ENCODE data around the gene PRKCE.

The PRKCE gene

GRCh38 chr2:46174345-46175170, 523.1 kb downstream of the PRKCE start:
- no peak for DNase-seq (ENCODE audit: low read depth, low spot score)
- H3K9me3 ChIP-seq (ENCODE audit: insufficient read depth, low read length) = no peaks in the 10 kb centered on the region
- peaks cover 8% of the 10 kb centered on the region for H3K4me1 ChIP-seq (ENCODE audit: insufficient read depth, insufficient read length)
- TF ChIP-seq ZNF274 (IDR thresholded peaks at IDR 0.05; ENCODE audit: low read depth, low read length) = no peak
- no peak for TF ChIP-seq YY1 (IDR thresholded peaks at IDR 0.05; ENCODE audit: insufficient read depth, insufficient read length)
- no peak for TF ChIP-seq SUZ12 (IDR thresholded peaks at IDR 0.05; ENCODE audit: extremely low read depth, insufficient read depth, insufficient read length)
- H3K4me3 ChIP-seq (ENCODE audit: insufficient read length, low read depth) = no peak overlapping the region
- H3K9ac ChIP-seq (ENCODE audit: insufficient read length, low read depth) = no peak overlapping the region
- no peaks in the 10 kb centered on the region for H3K27me3 ChIP-seq (ENCODE audit: insufficient read depth, insufficient read length)
- H3K36me3 ChIP-seq (ENCODE audit: insufficient read depth, insufficient read length, low read length) = no peaks in the 10 kb centered on the region

GRCh38 chr2:46175419-46175818, 523.9 kb downstream of the PRKCE start:
- Histone ChIP-seq H3K36me3 (ENCODE audit: insufficient read depth, insufficient read length, low read length) (no peaks in the 10 kb centered on the region), H3K9me3 (ENCODE audit: insufficient read depth, low read length) (no peaks in the 10 kb centered on the region)

GRCh38 chr2:46177461-46178089, 526.1 kb downstream of the PRKCE start:
- Histone ChIP-seq H3K27me3 (ENCODE audit: insufficient read depth, insufficient read length) (no peaks in the 10 kb centered on the region), H3K36me3 (ENCODE audit: insufficient read depth, insufficient read length, low read length) (no peaks in the 10 kb centered on the region), H3K9ac (ENCODE audit: insufficient read length, low read depth) (no peak overlapping the region), H3K9me3 (ENCODE audit: insufficient read depth, low read length) (no peaks in the 10 kb centered on the region), H3K4me1 (ENCODE audit: insufficient read depth, insufficient read length) (no peaks in the 10 kb centered on the region), H3K4me3 (ENCODE audit: insufficient read length, low read depth) (no peak overlapping the region)
- no peak for DNase-seq (ENCODE audit: low read depth, low spot score)
- TF ChIP-seq SUZ12 (IDR thresholded peaks at IDR 0.05; ENCODE audit: extremely low read depth, insufficient read depth, insufficient read length) (no peak), ZNF274 (IDR thresholded peaks at IDR 0.05; ENCODE audit: low read depth, low read length) (no peak), YY1 (IDR thresholded peaks at IDR 0.05; ENCODE audit: insufficient read depth, insufficient read length) (no peak)

More at GRCh38 chr2:46175419-46175818, 523.9 kb downstream of the PRKCE start:
- TF ChIP-seq YY1 (IDR thresholded peaks at IDR 0.05; ENCODE audit: insufficient read depth, insufficient read length) (no peak), SUZ12 (IDR thresholded peaks at IDR 0.05; ENCODE audit: extremely low read depth, insufficient read depth, insufficient read length) (no peak), ZNF274 (IDR thresholded peaks at IDR 0.05; ENCODE audit: low read depth, low read length) (no peak)
- Histone ChIP-seq H3K4me3 (ENCODE audit: insufficient read length, low read depth) (no peak overlapping the region), H3K4me1 (ENCODE audit: insufficient read depth, insufficient read length) (peaks cover 6% of the 10 kb centered on the region), H3K27me3 (ENCODE audit: insufficient read depth, insufficient read length) (no peaks in the 10 kb centered on the region), H3K9ac (ENCODE audit: insufficient read length, low read depth) (no peak overlapping the region)
- no peak for DNase-seq (ENCODE audit: low read depth, low spot score)

- Histone ChIP-seq H3K4me3 (ENCODE audit: insufficient read length, low read depth) (no peak overlapping the region), H3K27me3 (ENCODE audit: insufficient read depth, insufficient read length) (no peaks in the 10 kb centered on the region), H3K36me3 (ENCODE audit: insufficient read depth, insufficient read length, low read length) (no peaks in the 10 kb centered on the region), H3K9ac (ENCODE audit: insufficient read length, low read depth) (no peak overlapping the region), H3K4me1 (ENCODE audit: insufficient read depth, insufficient read length) (no peaks in the 10 kb centered on the region), H3K9me3 (ENCODE audit: insufficient read depth, low read length) (no peaks in the 10 kb centered on the region)
- TF ChIP-seq ZNF274 (IDR thresholded peaks at IDR 0.05; ENCODE audit: low read depth, low read length) (no peak), SUZ12 (IDR thresholded peaks at IDR 0.05; ENCODE audit: extremely low read depth, insufficient read depth, insufficient read length) (no peak), YY1 (IDR thresholded peaks at IDR 0.05; ENCODE audit: insufficient read depth, insufficient read length) (no peak)
- no peak for DNase-seq (ENCODE audit: low read depth, low spot score)
Measured at GRCh38 chr2:46179037-46179621, 527.7 kb downstream of the PRKCE start.

- TF ChIP-seq YY1 (IDR thresholded peaks at IDR 0.05; ENCODE audit: insufficient read depth, insufficient read length) = no peak
- no peak for TF ChIP-seq ZNF274 (IDR thresholded peaks at IDR 0.05; ENCODE audit: low read depth, low read length)
- TF ChIP-seq SUZ12 (IDR thresholded peaks at IDR 0.05; ENCODE audit: extremely low read depth, insufficient read depth, insufficient read length) = no peak
- Histone ChIP-seq H3K4me3 (ENCODE audit: insufficient read length, low read depth) (no peak overlapping the region), H3K27me3 (ENCODE audit: insufficient read depth, insufficient read length) (no peaks in the 10 kb centered on the region), H3K9me3 (ENCODE audit: insufficient read depth, low read length) (no peaks in the 10 kb centered on the region), H3K4me1 (ENCODE audit: insufficient read depth, insufficient read length) (no peaks in the 10 kb centered on the region), H3K36me3 (ENCODE audit: insufficient read depth, insufficient read length, low read length) (no peaks in the 10 kb centered on the region), H3K9ac (ENCODE audit: insufficient read length, low read depth) (no peak overlapping the region)
- no peak for DNase-seq (ENCODE audit: low read depth, low spot score)
Measured at GRCh38 chr2:46180189-46180588, 528.7 kb downstream of the PRKCE start.

GRCh38 chr2:46181306-46181705, 529.8 kb downstream of the PRKCE start:
- no peak for DNase-seq (ENCODE audit: low read depth, low spot score)
- Histone ChIP-seq H3K27me3 (ENCODE audit: insufficient read depth, insufficient read length) (no peaks in the 10 kb centered on the region), H3K4me3 (ENCODE audit: insufficient read length, low read depth) (no peak overlapping the region), H3K36me3 (ENCODE audit: insufficient read depth, insufficient read length, low read length) (no peaks in the 10 kb centered on the region), H3K9me3 (ENCODE audit: insufficient read depth, low read length) (no peaks in the 10 kb centered on the region), H3K4me1 (ENCODE audit: insufficient read depth, insufficient read length) (no peaks in the 10 kb centered on the region), H3K9ac (ENCODE audit: insufficient read length, low read depth) (no peak overlapping the region)
- no peak for TF ChIP-seq ZNF274 (IDR thresholded peaks at IDR 0.05; ENCODE audit: low read depth, low read length)

All from NT2/D1 (cell line).